SK-N-SH treated with all-trans-retinoic acid at 6 μM for 48 hours (cell line): ENCODE data around the gene PDE8A.

Experiments used
- CREB5 ChIP-seq: fragments of 250-450 bp; sonication (Bioruptor Pico); IDR thresholded peaks from 2 replicates; pipeline ENCODE4 v1.5.1; 2020; ENCODE audit warnings: low read depth, mild to moderate bottlenecking, moderate library complexity
- ESRRG ChIP-seq: fragments of 250-450 bp; sonication (Bioruptor Pico); IDR thresholded peaks from 2 replicates; pipeline ENCODE4 v1.6.1; 2021; ENCODE audit warnings: mild to moderate bottlenecking
- ISL1 ChIP-seq: fragments of 250-450 bp; sonication (Bioruptor Pico); IDR thresholded peaks from 2 replicates; pipeline ENCODE4 v2.1.2; 2022; ENCODE audit warnings: mild to moderate bottlenecking, moderate library complexity
- OSR1 ChIP-seq: fragments of 250-450 bp; sonication (Bioruptor Pico); IDR thresholded peaks from 2 replicates; pipeline ENCODE4 v1.8.0; 2022; ENCODE audit warnings: moderate library complexity, mild to moderate bottlenecking, inconsistent platforms
- PATZ1 ChIP-seq: fragments of 250-450 bp; sonication (Bioruptor Pico); IDR thresholded peaks from 2 replicates; pipeline ENCODE4 v1.8.0; 2020; ENCODE audit warnings: mild to moderate bottlenecking, moderate library complexity, borderline replicate concordance
- RARB ChIP-seq: fragments of 250-450 bp; sonication (Bioruptor Pico); IDR thresholded peaks from 2 replicates; pipeline ENCODE4 v1.8.0; 2021; ENCODE audit warnings: mild to moderate bottlenecking, moderate library complexity
- SNAI2 ChIP-seq: fragments of 250-450 bp; sonication (Bioruptor Pico); IDR thresholded peaks from 2 replicates; pipeline ENCODE4 v1.5.0; 2020; ENCODE audit warnings: mild to moderate bottlenecking, moderate library complexity
- TCF4 ChIP-seq: fragments of 250-450 bp; sonication (Bioruptor Pico); IDR thresholded peaks from 2 replicates; pipeline ENCODE4 v1.8.0; 2021; ENCODE audit warnings: mild to moderate bottlenecking, moderate library complexity, borderline replicate concordance
- ZC3H10 ChIP-seq: fragments of 250-450 bp; sonication (Bioruptor Pico); IDR thresholded peaks from 2 replicates; pipeline ENCODE4 v1.5.1; 2021; ENCODE audit warnings: mild to moderate bottlenecking, moderate library complexity
- ZFP3 ChIP-seq: fragments of 250-450 bp; sonication (Bioruptor Pico); IDR thresholded peaks from 2 replicates; pipeline ENCODE4 v1.5.0; 2020; ENCODE audit warnings: mild to moderate bottlenecking, moderate library complexity
- ZFP30 ChIP-seq: fragments of 450-650 bp; formaldehyde crosslinking; IDR thresholded peaks from 2 replicates; pipeline ENCODE4 v1.5.0; 2022; ENCODE audit warnings: mild to moderate bottlenecking, moderate library complexity
- ZNF565 ChIP-seq: fragments of 450-650 bp; formaldehyde crosslinking; conservative IDR thresholded peaks from 2 replicates; pipeline ENCODE4 v1.5.0; 2020; ENCODE audit warnings: low read depth, mild to moderate bottlenecking, moderate library complexity
- ZNF8 ChIP-seq: fragments of 450-650 bp; formaldehyde crosslinking; IDR thresholded peaks from 2 replicates; pipeline ENCODE4 v1.5.0; 2020; ENCODE audit warnings: mild to moderate bottlenecking, moderate library complexity

- TF ChIP-seq ZNF8, result no peak
- no peak for TF ChIP-seq ESRRG (CRISPR knock-in tag)
- no peak for TF ChIP-seq RARB (CRISPR knock-in tag)
- TF ChIP-seq CREB5 (CRISPR knock-in tag), result no peak
- no peak for TF ChIP-seq OSR1 (CRISPR knock-in tag)
- TF ChIP-seq ZFP3, result no peak
- TF ChIP-seq TCF4 (CRISPR knock-in tag), result no peak
- no peak for TF ChIP-seq SNAI2
- no peak for TF ChIP-seq PATZ1 (CRISPR knock-in tag)
- no peak for TF ChIP-seq ZNF565
- no peak for TF ChIP-seq ZC3H10 (CRISPR knock-in tag)
- TF ChIP-seq ZFP30 (CRISPR knock-in tag), result no peak
- TF ChIP-seq ISL1 (CRISPR knock-in tag), result no peak
These were observed 9.5 kb downstream of the PDE8A start for GRCh38 chr15:84991014-84991712.
